ENCODE measurements around the gene RHOXF2B.
"Not testable (repeated sequence)": the region's sequence is repeated elsewhere in the genome, so short reads cannot be mapped to it uniquely, and the experiment has no call there.

RHOXF2B gene

DNA sequence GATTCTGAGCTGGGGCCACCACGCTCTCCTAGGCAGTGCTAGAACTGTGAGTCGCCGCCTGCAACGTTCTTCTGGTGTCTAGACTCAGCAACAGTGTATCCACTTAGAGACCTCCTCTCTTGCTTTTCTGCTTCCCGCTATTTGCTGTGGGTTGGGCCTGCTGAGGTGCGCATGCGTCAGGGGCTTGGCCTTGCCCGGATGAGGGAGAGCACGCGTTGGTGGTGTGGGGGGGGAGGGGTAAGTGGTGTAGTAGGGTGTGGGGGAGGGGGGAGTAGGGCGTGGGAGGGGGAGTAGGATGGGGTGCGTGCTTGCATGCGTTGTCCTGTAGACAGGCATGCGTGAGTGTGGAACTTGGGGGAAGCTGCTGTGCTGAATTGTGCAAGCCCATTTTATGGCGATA is at the start of gene RHOXF2B:
Gene RHOXF2B, minus strand, starts transcription at position 101 of the 400 bp plus-strand sequence. CDS start 138 bp downstream, outside the sequence.
- not testable (repeated sequence) for H3K4me3 ChIP-seq; H3K9me3 ChIP-seq (ENCODE audit: low read depth, low read length); DNase-seq (ENCODE audit: low read depth, low spot score); H3K9ac ChIP-seq (ENCODE audit: insufficient read length); H3K27ac ChIP-seq; H3K36me3 ChIP-seq (ENCODE audit: insufficient read depth, low read length)

DNA sequence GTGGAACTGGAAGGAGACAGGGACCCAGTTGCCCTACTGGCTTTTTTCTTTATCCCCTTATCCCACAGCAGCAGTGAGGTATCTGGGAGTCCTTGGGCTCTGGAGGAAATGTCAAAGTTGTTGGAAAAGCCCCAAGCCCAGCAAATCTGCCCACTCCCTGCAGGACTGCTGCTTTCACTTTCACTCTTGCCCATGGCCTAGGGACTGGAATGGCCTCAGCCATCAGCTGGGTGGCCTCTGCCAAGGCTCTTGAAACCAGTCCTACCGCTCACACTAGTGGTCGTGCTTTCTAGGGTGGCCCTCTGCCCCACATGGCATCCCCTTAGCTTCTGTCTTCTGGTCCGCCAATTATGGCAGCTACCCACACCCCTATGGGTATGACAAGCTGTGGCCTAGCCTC is 48.0 kb upstream of the RHOXF2B start:
- no peak overlapping the region for H3K27ac ChIP-seq
- TF ChIP-seq EZH2 (IDR thresholded peaks at IDR 0.05) = no peak
- no peak for TF ChIP-seq POLR2AphosphoS5 (IDR thresholded peaks at IDR 0.05; ENCODE audit: borderline replicate concordance, low read depth, low read length)
- TF ChIP-seq FOXP2 (optimal IDR thresholded peaks at IDR 0.05; ENCODE audit: control extremely low read depth, extremely low read length, insufficient read depth) = no peak
- no peak for DNase-seq (ENCODE audit: low read depth, low spot score)
- H3K9ac ChIP-seq (ENCODE audit: insufficient read length) = no peak overlapping the region
- no peaks in the 10 kb centered on the region for H3K9me3 ChIP-seq (ENCODE audit: low read depth, low read length)
- H3K36me3 ChIP-seq (ENCODE audit: insufficient read depth, low read length) = no peaks in the 10 kb centered on the region
- H3K4me3 ChIP-seq = no peak overlapping the region

DNA sequence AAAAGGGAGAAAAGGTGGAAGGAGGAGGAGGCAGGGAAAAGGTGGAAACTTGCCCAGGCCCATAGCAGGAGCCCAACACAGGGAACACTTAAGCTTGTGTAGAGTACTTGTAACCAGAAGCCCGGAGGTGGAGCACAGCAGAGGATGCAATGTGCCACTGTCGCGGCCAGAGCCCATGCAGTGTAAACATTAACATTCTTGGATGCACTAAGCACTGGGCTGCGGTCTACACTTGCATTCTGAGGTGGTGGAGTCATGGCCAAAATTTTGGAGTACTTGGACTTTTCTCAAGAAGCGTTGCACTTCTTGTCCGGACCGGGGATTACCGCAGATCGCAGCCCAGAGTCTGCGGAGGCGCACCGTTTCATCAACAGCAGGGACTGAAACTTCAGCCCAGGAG is 42.7 kb upstream of the RHOXF2B start:
- H3K36me3 ChIP-seq (ENCODE audit: insufficient read depth, low read length) = no peaks in the 10 kb centered on the region
- no peaks in the 10 kb centered on the region for H3K9me3 ChIP-seq (ENCODE audit: low read depth, low read length)
- H3K9ac ChIP-seq (ENCODE audit: insufficient read length) = no peak overlapping the region
- H3K4me3 ChIP-seq = no peak overlapping the region
- TF ChIP-seq EZH2 (IDR thresholded peaks at IDR 0.05) (no peak), POLR2AphosphoS5 (IDR thresholded peaks at IDR 0.05; ENCODE audit: borderline replicate concordance, low read depth, low read length) (no peak), FOXP2 (optimal IDR thresholded peaks at IDR 0.05; ENCODE audit: control extremely low read depth, extremely low read length, insufficient read depth) (no peak)
- H3K27ac ChIP-seq = no peak overlapping the region
- DNase-seq (ENCODE audit: low read depth, low spot score) = no peak

DNA sequence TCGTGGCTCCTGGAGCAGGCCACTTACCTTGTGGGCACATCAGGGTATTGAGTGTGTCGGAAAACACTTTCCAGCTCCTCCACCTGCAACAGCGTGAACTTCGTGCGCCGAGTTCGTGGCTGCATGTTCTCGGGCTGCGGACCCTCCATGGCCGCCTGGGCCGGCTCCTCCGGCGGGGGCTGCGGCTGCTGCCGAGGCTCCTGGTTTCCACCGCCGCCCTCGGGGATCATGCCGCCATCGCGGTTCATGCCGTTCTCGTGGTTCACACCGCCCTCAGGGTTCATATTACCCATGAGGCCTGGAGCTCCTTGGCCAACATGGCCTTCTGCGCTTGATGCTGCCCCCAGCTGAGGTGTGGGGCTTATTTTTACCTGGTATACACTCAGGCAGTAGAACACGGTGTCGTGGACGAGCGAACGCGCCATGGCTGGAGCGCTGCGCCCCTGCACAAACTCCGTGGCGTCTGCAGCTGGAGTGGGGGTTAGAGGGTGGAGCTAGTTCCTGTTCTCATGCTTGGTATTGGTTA is 38.0 kb upstream of the RHOXF2B start, which contains the start of gene RHOXF1:
Gene RHOXF1, minus strand, starts transcription at position 476 of the 526 bp plus-strand sequence. Its CDS starts 51 bp downstream, at position 425.
- no peaks in the 10 kb centered on the region for H3K36me3 ChIP-seq (ENCODE audit: insufficient read depth, low read length)
- no peaks in the 10 kb centered on the region for H3K9me3 ChIP-seq (ENCODE audit: low read depth, low read length)
- TF ChIP-seq POLR2AphosphoS5 (IDR thresholded peaks at IDR 0.05; ENCODE audit: borderline replicate concordance, low read depth, low read length) = no peak
- TF ChIP-seq EZH2 (IDR thresholded peaks at IDR 0.05) = no peak
- no peak for TF ChIP-seq FOXP2 (optimal IDR thresholded peaks at IDR 0.05; ENCODE audit: control extremely low read depth, extremely low read length, insufficient read depth)
- H3K27ac ChIP-seq = no peak within 1 kb of the TSS
- DNase-seq (ENCODE audit: low read depth, low spot score) = no peak
- H3K9ac ChIP-seq (ENCODE audit: insufficient read length) = no peak within 1 kb of the TSS
- no peak within 1 kb of the TSS for H3K4me3 ChIP-seq

DNA sequence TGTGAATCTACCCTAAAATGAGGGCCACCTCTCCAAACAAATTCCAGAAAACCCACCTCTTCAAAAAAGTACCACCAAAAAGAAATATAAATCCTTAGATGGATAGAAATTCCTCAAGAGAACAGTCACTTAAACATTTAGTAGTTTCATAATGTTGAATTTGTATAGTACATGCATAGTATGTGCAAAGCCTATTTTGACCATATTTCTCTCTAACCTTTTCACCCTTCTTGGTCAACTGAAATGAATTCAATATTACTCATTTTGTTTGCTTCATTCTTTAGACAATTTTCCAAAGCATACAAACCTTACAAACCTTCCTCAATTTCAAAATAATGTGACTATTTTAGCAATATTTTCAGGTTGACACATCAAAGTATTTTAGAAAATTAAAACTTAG is 34.1 kb upstream of the RHOXF2B start:
- Histone ChIP-seq H3K9ac (ENCODE audit: insufficient read length) (no peak overlapping the region), H3K36me3 (ENCODE audit: insufficient read depth, low read length) (no peaks in the 10 kb centered on the region), H3K9me3 (ENCODE audit: low read depth, low read length) (no peaks in the 10 kb centered on the region), H3K27ac (no peak overlapping the region), H3K4me3 (no peak overlapping the region)
- TF ChIP-seq EZH2 (IDR thresholded peaks at IDR 0.05) = no peak
- TF ChIP-seq POLR2AphosphoS5 (IDR thresholded peaks at IDR 0.05; ENCODE audit: borderline replicate concordance, low read depth, low read length) = no peak
- no peak for TF ChIP-seq FOXP2 (optimal IDR thresholded peaks at IDR 0.05; ENCODE audit: control extremely low read depth, extremely low read length, insufficient read depth)
- no peak for DNase-seq (ENCODE audit: low read depth, low spot score)

DNA sequence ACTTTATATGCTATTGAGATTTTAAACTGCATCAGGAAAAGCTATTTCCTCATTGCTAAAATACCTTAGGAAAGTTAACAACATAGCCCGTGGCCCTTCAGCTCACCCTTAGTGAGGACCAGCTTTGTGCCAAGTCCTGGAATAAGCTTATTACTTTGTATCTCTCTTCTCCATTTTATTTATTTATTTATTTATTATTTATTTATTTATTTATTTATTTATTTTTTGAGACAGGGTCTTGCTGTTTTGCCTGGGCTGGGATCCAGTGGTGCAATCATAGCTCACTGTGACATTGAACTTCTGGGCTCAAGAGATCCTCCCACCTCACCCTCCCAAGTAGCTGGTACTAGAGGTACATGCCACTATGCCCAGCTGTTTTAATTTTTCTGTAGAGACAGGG is 31.9 kb upstream of the RHOXF2B start:
- TF ChIP-seq POLR2AphosphoS5 (IDR thresholded peaks at IDR 0.05; ENCODE audit: borderline replicate concordance, low read depth, low read length) (no peak), EZH2 (IDR thresholded peaks at IDR 0.05) (no peak), FOXP2 (optimal IDR thresholded peaks at IDR 0.05; ENCODE audit: control extremely low read depth, extremely low read length, insufficient read depth) (no peak)
- Histone ChIP-seq H3K4me3 (no peak overlapping the region), H3K27ac (no peak overlapping the region), H3K9ac (ENCODE audit: insufficient read length) (no peak overlapping the region), H3K36me3 (ENCODE audit: insufficient read depth, low read length) (no peaks in the 10 kb centered on the region), H3K9me3 (ENCODE audit: low read depth, low read length) (no peaks in the 10 kb centered on the region)
- no peak for DNase-seq (ENCODE audit: low read depth, low spot score)

DNA sequence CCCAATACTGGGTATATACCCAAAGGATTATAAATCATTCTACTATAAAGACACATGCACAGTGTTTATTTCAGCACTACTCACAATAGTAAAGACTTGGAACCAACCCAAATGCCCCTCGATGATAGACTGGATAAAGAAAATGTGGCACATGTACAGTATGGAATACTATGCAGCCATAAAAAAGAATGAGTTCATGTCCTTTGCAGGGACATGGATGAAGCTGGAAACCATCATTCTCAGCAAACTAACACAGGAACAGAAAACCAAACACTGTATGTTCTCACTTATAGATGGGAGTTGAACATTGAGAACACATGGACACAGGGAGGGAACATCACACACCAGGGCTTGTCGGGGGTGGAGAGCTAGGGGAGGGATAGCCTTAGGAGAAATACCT is 27.2 kb upstream of the RHOXF2B start:
- H3K9ac ChIP-seq (ENCODE audit: insufficient read length); H3K9me3 ChIP-seq (ENCODE audit: low read depth, low read length); H3K36me3 ChIP-seq (ENCODE audit: insufficient read depth, low read length); H3K4me3 ChIP-seq; DNase-seq (ENCODE audit: low read depth, low spot score); H3K27ac ChIP-seq: not testable (repeated sequence)

DNA sequence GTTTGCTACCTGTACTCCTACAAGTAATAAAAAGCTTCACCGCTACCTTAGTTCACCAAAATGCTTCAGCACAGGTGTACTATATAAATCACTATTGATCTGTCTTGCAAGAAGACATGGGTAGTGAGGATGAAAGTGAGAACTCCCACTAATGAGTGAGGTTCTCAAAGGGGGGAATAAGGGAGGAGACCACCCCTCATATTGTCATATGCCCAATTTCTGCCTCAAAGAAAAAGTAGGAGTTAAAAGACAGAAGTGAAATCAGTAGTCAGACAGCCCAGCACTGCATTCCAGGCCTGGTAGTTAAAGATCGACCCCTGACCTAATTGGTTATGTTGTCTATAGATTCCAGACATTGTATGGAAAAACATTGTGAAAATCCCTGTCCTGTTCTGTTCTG is 23.6 kb upstream of the RHOXF2B start:
- H3K9ac ChIP-seq (ENCODE audit: insufficient read length); H3K4me3 ChIP-seq; H3K27ac ChIP-seq; H3K36me3 ChIP-seq (ENCODE audit: insufficient read depth, low read length); H3K9me3 ChIP-seq (ENCODE audit: low read depth, low read length); DNase-seq (ENCODE audit: low read depth, low spot score): not testable (repeated sequence)

DNA sequence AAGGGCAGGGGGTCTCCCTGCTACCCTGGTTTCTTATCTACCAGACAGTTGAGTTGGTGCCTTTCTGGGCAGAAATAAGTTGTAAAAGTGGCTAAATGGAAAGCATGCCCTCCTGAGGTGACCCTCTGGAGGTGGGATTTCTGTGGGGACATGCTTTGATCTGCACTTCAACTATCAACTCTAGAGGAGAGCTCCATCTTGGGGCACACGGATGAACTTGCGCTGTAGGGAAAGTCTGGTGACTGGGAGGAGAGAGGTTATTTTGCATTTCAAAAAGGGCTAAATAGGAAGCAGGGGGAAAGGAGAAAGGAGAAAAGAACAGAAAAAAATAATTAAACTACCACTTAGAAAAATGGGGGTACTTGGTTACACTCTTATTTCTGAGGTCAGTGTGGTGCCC is 12.7 kb upstream of the RHOXF2B start:
- DNase-seq (ENCODE audit: low read depth, low spot score) = no peak
- no peak overlapping the region for H3K27ac ChIP-seq
- no peaks in the 10 kb centered on the region for H3K36me3 ChIP-seq (ENCODE audit: insufficient read depth, low read length)
- H3K9me3 ChIP-seq (ENCODE audit: low read depth, low read length) = no peaks in the 10 kb centered on the region
- TF ChIP-seq POLR2AphosphoS5 (IDR thresholded peaks at IDR 0.05; ENCODE audit: borderline replicate concordance, low read depth, low read length) (no peak), EZH2 (IDR thresholded peaks at IDR 0.05) (no peak), FOXP2 (optimal IDR thresholded peaks at IDR 0.05; ENCODE audit: control extremely low read depth, extremely low read length, insufficient read depth) (no peak)
- no peak overlapping the region for H3K4me3 ChIP-seq
- no peak overlapping the region for H3K9ac ChIP-seq (ENCODE audit: insufficient read length)

Data from SK-N-MC (cell line).